HepG2 (cell line): ENCODE data around the gene SLAIN2.

Experiments
- ARHGAP35 ChIP-seq: sonication (generic); formaldehyde crosslinking; IDR thresholded peaks from 2 replicates; pipeline ENCODE4 v1.9.0; 2022; ENCODE audit warnings: mild to moderate bottlenecking, inconsistent platforms, moderate library complexity, missing genetic modification reagents, borderline replicate concordance
- CTCF ChIP-seq: sonication (generic); formaldehyde crosslinking; IDR thresholded peaks from 2 replicates; pipeline ENCODE4 v1.5.0; 2020; ENCODE audit warnings: mild to moderate bottlenecking, missing genetic modification reagents, moderate library complexity
- ELF1 ChIP-seq: sonication (generic); formaldehyde crosslinking; IDR thresholded peaks from 2 replicates; pipeline ENCODE4 v1.4.0; 2020; ENCODE audit warnings: missing genetic modification reagents
- SMAD1 ChIP-seq: sonication (generic); formaldehyde crosslinking; IDR thresholded peaks from 2 replicates; pipeline ENCODE4 v1.4.0; 2020; ENCODE audit warnings: missing genetic modification reagents, low read depth, mild to moderate bottlenecking, borderline replicate concordance
- ZNF143 ChIP-seq: sonication (generic); formaldehyde crosslinking; IDR thresholded peaks from 2 replicates; pipeline ENCODE4 v1.4.0; 2020; ENCODE audit warnings: missing genetic modification reagents

- no peak for TF ChIP-seq SMAD1 (CRISPR knock-in tag)
- TF ChIP-seq ARHGAP35 (CRISPR knock-in tag), result no peak
- TF ChIP-seq ZNF143 (CRISPR knock-in tag), result no peak
- TF ChIP-seq ELF1, result no peak
- TF ChIP-seq CTCF (CRISPR knock-in tag), result no peak
These were observed 109.4 kb downstream of the SLAIN2 start for GRCh38 chr4:48450740-48451139.
